Parathyroid adenoma (tissue), 2 donors: Measurements from ENCODE around the gene FCHSD1.

Source experiments
- H2AFZ ChIP-seq: fragments of 300-600 bp; sonication (generic); one replicate; pipeline ENCODE4 v1.7.0; 2017; ENCODE audit warnings: antibody characterized with exemption, mild to moderate bottlenecking
- H3K27ac ChIP-seq: fragments of 300-600 bp; sonication (generic); one replicate; pipeline ENCODE4 v1.7.0; 2017
- H3K27me3 ChIP-seq: fragments of 300-600 bp; sonication (generic); one replicate; pipeline ENCODE4 v1.7.0; 2017; ENCODE audit warnings: low read length; ENCODE audit not compliant: control insufficient read depth, insufficient read depth
- H3K36me3 ChIP-seq: fragments of 300-600 bp; sonication (generic); one replicate; pipeline ENCODE4 v1.7.0; 2017; ENCODE audit warnings: low read length; ENCODE audit not compliant: control insufficient read depth, insufficient read depth
- H3K4me1 ChIP-seq: fragments of 300-600 bp; sonication (generic); one replicate; pipeline ENCODE4 v1.7.0; 2017; ENCODE audit warnings: control low read depth
- H3K4me2 ChIP-seq: fragments of 300-600 bp; sonication (generic); one replicate; pipeline ENCODE4 v1.7.0; 2017; ENCODE audit warnings: low read length
- H3K4me3 ChIP-seq: fragments of 300-600 bp; sonication (generic); one replicate; pipeline ENCODE4 v1.7.0; 2017; ENCODE audit warnings: low read depth, low read length
- H3K79me2 ChIP-seq: fragments of 300-600 bp; sonication (generic); one replicate; pipeline ENCODE4 v1.7.0; 2017; ENCODE audit warnings: control low read depth
- H3K9ac ChIP-seq: fragments of 300-600 bp; sonication (generic); one replicate; pipeline ENCODE4 v1.7.0; 2017; ENCODE audit warnings: mild to moderate bottlenecking
- H3K9me3 ChIP-seq: fragments of 300-600 bp; sonication (generic); one replicate; pipeline ENCODE4 v1.7.0; 2017; ENCODE audit warnings: low read length; ENCODE audit not compliant: control insufficient read depth
- TF ChIP-seq, protein P1 (sequence below): fragments of 300-600 bp; sonication (generic); IDR thresholded peaks from one replicate; pipeline ENCODE4 v1.7.0; 2017; ENCODE audit warnings: antibody characterized with exemption, mild to moderate bottlenecking
- donor health status: primary hyperparathyroidism.

Gene FCHSD1

DNA sequence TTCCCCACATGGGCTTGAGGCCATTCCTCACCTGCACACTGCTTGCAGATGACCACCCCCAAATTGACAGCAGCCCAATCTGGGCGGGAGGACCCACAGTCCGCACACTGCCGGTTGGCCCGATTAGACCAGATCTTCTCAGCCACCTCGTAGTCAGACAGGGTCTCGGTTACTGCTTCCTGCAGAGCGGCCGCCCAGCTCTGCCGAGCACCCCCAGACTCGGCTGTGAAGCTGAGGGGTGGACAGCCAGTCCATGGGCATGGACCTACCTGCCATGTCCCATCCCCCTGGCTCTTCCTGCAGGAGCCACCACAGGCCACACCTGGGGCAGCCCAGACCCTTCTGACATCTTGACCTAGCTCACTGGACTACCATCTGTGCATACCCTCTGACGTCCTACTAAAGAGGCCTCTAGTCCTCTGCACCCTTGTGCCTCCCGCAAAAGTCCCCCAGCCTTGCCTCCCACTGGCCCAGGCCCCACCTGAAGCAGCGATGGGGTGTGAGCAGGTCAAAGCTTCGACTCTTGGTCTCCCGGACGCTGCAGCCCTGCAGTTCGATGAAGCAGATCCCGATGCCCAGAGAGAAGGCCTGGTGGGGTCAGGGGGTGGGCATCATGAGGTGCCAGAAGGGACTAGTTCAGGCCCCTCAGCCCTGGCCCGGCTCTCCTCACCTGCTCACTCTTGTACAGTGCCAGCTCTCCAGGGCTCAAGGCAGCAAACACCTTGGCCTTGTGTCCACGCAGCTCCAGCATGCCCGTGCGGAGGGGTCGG is 21.0 kb upstream of the FCHSD1 start:
- Histone ChIP-seq H3K9me3 (no peaks in the 10 kb centered on the region), H3K9ac (no peak overlapping the region), H3K4me1 (peaks cover 2% of the 10 kb centered on the region), H3K4me3 (no peak overlapping the region), H3K4me2 (no peak overlapping the region), H3K79me2 (no peaks in the 10 kb centered on the region), H3K27me3 (no peaks in the 10 kb centered on the region), H3K36me3 (no peaks in the 10 kb centered on the region), H3K27ac (no peak overlapping the region), H2AFZ (no peak overlapping the region)
- TF ChIP-seq, protein P1, sequence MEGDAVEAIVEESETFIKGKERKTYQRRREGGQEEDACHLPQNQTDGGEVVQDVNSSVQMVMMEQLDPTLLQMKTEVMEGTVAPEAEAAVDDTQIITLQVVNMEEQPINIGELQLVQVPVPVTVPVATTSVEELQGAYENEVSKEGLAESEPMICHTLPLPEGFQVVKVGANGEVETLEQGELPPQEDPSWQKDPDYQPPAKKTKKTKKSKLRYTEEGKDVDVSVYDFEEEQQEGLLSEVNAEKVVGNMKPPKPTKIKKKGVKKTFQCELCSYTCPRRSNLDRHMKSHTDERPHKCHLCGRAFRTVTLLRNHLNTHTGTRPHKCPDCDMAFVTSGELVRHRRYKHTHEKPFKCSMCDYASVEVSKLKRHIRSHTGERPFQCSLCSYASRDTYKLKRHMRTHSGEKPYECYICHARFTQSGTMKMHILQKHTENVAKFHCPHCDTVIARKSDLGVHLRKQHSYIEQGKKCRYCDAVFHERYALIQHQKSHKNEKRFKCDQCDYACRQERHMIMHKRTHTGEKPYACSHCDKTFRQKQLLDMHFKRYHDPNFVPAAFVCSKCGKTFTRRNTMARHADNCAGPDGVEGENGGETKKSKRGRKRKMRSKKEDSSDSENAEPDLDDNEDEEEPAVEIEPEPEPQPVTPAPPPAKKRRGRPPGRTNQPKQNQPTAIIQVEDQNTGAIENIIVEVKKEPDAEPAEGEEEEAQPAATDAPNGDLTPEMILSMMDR = no peak

DNA sequence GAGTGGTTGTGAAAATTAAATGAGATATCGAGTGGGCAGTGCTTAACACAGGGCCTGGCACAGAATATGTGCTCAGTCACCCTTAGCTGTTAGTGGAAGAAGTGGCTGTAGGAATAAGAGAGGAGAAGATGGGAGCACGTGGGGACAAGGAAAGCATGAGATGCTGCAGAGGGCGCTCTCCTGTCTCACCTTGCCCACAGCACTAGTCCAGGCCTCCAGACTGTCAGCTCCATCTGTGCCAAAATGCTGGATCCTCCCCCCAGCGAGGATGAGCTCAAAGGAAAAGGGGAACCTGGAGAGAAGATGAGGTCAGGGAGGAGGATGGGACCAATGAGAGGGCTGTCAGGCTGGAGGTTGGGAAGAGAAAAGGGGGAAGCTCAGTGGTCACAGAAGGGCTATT is 18.3 kb upstream of the FCHSD1 start:
- Histone ChIP-seq H3K27ac (no peak overlapping the region), H3K4me2 (no peak overlapping the region), H3K79me2 (no peaks in the 10 kb centered on the region), H3K9ac (no peak overlapping the region), H3K27me3 (no peaks in the 10 kb centered on the region), H3K9me3 (no peaks in the 10 kb centered on the region), H3K36me3 (no peaks in the 10 kb centered on the region), H2AFZ (no peak overlapping the region), H3K4me1 (peaks cover 7% of the 10 kb centered on the region), H3K4me3 (no peak overlapping the region)
- TF ChIP-seq, protein P1 = no peak

DNA sequence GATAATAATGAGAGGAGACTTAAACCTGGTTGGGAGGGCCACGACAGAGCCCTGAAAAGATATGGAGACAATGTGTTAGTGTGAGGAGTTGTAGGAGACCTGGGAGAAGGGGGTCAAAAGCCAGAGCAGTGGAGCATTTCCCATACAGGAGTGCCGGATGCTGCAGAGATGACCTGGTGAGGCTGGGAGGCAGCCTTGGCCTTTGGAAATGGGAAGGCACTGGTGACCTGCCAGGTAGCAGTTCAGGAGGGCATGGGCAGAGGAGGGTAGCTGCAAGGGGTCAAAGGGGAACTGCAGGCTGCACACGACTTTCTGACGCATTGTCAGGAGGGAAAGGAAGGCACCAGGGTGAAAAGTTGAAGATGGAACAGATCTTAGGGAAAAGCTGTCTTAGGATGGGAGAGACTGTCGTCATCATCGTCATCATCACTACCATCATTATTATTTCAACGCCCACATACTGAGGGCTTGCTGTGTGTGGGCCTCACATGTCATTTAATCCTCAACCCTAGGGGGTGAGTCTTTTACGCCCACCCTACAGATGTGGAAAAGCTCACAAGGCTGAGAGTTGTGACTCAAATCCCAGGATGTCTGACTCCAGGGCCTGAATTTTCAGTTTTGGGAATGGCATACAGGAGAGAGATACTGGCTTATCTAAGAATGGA is 17.5 kb upstream of the FCHSD1 start:
- no peak overlapping the region for H2AFZ ChIP-seq
- no peaks in the 10 kb centered on the region for H3K79me2 ChIP-seq
- TF ChIP-seq, protein P1 = no peak
- peaks cover 7% of the 10 kb centered on the region for H3K4me1 ChIP-seq
- H3K36me3 ChIP-seq = no peaks in the 10 kb centered on the region
- H3K4me2 ChIP-seq = no peak overlapping the region
- no peaks in the 10 kb centered on the region for H3K9me3 ChIP-seq
- H3K9ac ChIP-seq = no peak overlapping the region
- H3K27me3 ChIP-seq = no peaks in the 10 kb centered on the region
- H3K27ac ChIP-seq = no peak overlapping the region
- H3K4me3 ChIP-seq = no peak overlapping the region

DNA sequence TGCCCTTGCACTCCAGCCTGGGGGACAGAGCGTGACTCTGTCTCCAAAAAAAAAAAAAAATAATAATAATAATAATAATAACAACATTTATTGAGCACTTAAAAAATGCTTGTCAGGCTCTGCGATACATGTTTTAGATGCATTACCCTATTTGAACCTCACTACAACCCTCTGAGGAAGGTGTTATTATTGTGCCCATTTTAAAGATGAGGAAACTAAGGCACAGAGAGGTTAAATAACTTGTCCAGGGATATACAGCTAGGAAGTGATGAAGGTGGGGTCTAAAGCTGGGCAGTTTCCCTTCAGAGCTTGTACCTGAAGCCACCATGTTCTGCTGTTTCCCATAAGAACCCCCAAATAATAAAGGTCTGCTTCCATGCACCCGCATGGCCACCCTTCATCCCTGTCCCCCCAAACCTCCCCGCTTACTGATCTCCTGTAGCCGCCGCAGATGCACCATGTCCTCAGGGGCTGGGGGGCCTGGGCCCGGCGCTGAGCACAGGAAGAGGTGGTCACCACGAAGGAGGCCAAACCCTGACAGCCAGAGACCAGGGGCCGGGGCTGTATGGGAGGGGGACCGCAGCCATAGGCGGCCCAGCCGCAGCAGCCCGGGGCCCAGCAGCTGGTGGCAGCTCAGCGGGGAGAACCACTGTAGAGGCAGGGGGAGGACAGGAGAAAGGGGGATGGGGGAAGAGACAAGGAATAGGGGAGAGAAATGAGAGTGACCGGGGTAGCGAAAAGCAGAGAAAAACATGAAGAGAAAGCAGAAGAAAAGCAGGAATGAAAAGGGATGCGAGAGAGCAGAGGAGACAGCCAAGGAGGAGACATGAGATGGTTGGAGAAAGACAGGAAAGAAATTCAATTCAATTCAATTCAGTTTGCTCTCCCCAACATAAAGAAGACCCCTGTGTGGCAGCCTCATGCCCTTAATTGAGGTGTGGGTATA is 15.1 kb upstream of the FCHSD1 start:
- no peak overlapping the region for H3K4me3 ChIP-seq
- no peak overlapping the region for H3K27ac ChIP-seq
- H3K79me2 ChIP-seq = peaks cover 2% of the 10 kb centered on the region
- no peaks in the 10 kb centered on the region for H3K9me3 ChIP-seq
- TF ChIP-seq, protein P1 = no peak
- no peak overlapping the region for H3K4me2 ChIP-seq
- H2AFZ ChIP-seq = no peak overlapping the region
- H3K9ac ChIP-seq = no peak overlapping the region
- H3K4me1 ChIP-seq = peaks cover 5% of the 10 kb centered on the region
- H3K36me3 ChIP-seq = no peaks in the 10 kb centered on the region
- no peaks in the 10 kb centered on the region for H3K27me3 ChIP-seq
